HG02623 (cell line): ENCODE measurements around the gene NENF.
"Not testable (repeated sequence)": the region's sequence is repeated elsewhere in the genome, so short reads cannot be mapped to it uniquely, and the experiment has no call there.

Experiments
- ATAC-seq: cut with Tn5 transposase; IDR thresholded peaks from one replicate; pipeline ENCODE4 v1.9.1; 2021; ENCODE audit warnings: moderate library complexity; ENCODE audit not compliant: unreplicated experiment

Gene NENF

GRCh38 chr1:212458817-212459216 lies 26.1 kb downstream of the NENF start:
- no peak for ATAC-seq

- no peak for ATAC-seq
Observed at GRCh38 chr1:212459656-212460055, 26.9 kb downstream of the NENF start.

- ATAC-seq = no peak
Observed at GRCh38 chr1:212460376-212460775, 27.7 kb downstream of the NENF start.

GRCh38 chr1:212461916-212462660 lies 29.4 kb downstream of the NENF start:
- no peak for ATAC-seq

GRCh38 chr1:212463565-212464285 lies 31.0 kb downstream of the NENF start:
- ATAC-seq = no peak

- no peak for ATAC-seq
Observed at GRCh38 chr1:212465311-212465710, 32.6 kb downstream of the NENF start.

- no peak for ATAC-seq
Observed at GRCh38 chr1:212466437-212466836, 33.7 kb downstream of the NENF start.

GRCh38 chr1:212466898-212467650 lies 34.4 kb downstream of the NENF start:
- ATAC-seq = no peak

GRCh38 chr1:212467843-212468482 lies 35.2 kb downstream of the NENF start:
- no peak for ATAC-seq

GRCh38 chr1:212470059-212470458 lies 37.3 kb downstream of the NENF start:
- no peak for ATAC-seq

- no peak for ATAC-seq
Observed at GRCh38 chr1:212471286-212471685, 38.6 kb downstream of the NENF start.

- no peak for ATAC-seq
Observed at GRCh38 chr1:212471891-212472675, 39.4 kb downstream of the NENF start.

GRCh38 chr1:212473729-212474128 lies 41.0 kb downstream of the NENF start:
- no peak for ATAC-seq

- ATAC-seq = no peak
Observed at GRCh38 chr1:212475151-212475550, 42.4 kb downstream of the NENF start.

- ATAC-seq = not testable (repeated sequence)
Observed at GRCh38 chr1:212475831-212476230, 43.1 kb downstream of the NENF start.

GRCh38 chr1:212477014-212477679 lies 44.4 kb downstream of the NENF start:
- peak; percentile 82 for ATAC-seq

GRCh38 chr1:212477680-212478466 lies 45.2 kb downstream of the NENF start:
- ATAC-seq = no peak

GRCh38 chr1:212478467-212479025 lies 45.8 kb downstream of the NENF start:
- no peak for ATAC-seq

- ATAC-seq = no peak
Observed at GRCh38 chr1:212479188-212479587, 46.5 kb downstream of the NENF start.
